Lower leg skin (tissue), 3 donors: ENCODE data around the gene PODXL2.

Experiments
- POLR2A ChIP-seq, 2 donors: fragments of 450-650 bp; IDR thresholded peaks; one replicate each; pipeline ENCODE4 v1.6.1; 2016 to 2017; ENCODE audit warnings: antibody characterized with exemption in 2 of 2, mild to moderate bottlenecking in 1 of 2, moderate library complexity in 1 of 2
- TF ChIP-seq, protein P1 (sequence below), 3 donors: fragments of 450-650 bp; IDR thresholded peaks; one replicate each; pipeline ENCODE4 v1.5.1; 2016; ENCODE audit warnings: antibody characterized with exemption in 3 of 3, mild to moderate bottlenecking in 3 of 3, moderate library complexity in 2 of 3

DNA sequence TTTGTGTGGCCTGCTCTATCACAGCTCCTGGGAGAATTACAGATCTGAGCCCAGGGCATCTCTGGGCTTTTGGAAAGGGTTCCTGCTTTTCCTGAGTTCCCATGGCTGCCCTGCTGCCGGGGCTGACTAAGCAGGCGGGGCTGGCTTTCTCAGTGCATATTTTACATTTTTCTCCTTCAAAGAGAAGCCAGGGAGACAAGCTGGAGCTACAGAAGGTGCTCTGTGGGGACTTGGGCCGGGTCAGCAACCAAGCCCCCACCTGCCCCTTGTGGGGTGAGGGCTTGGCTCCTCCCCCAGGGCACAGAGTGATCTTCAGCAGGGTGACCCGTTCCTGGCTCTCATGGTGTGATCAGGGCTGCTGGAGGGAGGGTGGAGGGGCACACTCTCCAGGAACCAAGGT, 61.1 kb downstream of the PODXL2 start:
- TF ChIP-seq, protein P1, sequence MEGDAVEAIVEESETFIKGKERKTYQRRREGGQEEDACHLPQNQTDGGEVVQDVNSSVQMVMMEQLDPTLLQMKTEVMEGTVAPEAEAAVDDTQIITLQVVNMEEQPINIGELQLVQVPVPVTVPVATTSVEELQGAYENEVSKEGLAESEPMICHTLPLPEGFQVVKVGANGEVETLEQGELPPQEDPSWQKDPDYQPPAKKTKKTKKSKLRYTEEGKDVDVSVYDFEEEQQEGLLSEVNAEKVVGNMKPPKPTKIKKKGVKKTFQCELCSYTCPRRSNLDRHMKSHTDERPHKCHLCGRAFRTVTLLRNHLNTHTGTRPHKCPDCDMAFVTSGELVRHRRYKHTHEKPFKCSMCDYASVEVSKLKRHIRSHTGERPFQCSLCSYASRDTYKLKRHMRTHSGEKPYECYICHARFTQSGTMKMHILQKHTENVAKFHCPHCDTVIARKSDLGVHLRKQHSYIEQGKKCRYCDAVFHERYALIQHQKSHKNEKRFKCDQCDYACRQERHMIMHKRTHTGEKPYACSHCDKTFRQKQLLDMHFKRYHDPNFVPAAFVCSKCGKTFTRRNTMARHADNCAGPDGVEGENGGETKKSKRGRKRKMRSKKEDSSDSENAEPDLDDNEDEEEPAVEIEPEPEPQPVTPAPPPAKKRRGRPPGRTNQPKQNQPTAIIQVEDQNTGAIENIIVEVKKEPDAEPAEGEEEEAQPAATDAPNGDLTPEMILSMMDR (IDR thresholded peaks at IDR 0.05) = no peak
- no peak for TF ChIP-seq POLR2A (IDR thresholded peaks at IDR 0.05)
